Measurements from ENCODE around the gene MIEF2. TPM values are rescaled to one million over a fixed set of nuclear protein-coding genes. Genes with fewer than 3 reads are reported as not detected.

The MIEF2 gene
- total and polyA plus RNA-seq, 11 donors: 18.8 to 46.9 (median 26.7) TPM

DNA sequence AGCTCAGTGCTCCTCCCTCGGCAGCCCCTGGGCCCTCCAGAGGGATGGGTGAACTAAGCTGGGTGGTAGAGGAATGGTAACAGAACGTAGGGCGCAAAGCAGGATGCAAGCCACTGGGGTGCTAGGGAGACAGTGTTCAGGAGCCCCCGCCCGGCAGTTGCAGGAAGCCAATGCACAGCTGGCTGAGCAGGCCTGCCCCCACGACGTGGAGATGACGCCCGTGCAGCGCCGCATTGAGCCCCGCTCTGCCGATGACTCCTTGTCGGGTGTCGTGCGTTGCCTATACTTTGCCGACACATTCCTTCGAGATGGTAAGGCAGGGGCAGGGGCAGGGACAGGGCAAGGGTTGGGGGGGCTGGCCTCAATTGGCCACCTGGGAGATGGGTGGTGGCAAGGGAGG, 22.2 kb upstream of the MIEF2 start:
- intact Hi-C loops (cut with DNase I): no loop called here
- 89 to 93% (median 92%) methylated on average over 18 of the region's 18 CpGs for WGBS, 4 donors

DNA sequence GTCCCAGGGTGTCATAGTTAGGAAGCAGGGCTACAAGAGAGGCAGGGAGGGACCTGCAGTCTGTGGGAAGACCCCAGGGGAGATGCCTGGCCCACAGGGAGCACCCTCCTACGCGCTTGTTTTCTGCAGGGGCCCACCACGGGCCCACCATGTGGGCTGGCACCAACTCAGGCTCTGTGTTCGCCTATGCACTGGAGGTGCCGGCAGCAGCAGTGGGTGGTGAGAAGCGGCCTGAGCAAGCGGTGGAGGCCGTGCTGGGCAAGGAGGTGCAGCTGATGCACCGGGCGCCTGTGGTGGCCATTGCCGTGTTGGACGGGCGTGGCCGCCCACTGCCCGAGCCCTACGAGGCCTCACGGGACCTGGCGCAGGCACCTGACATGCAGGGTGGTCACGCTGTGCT, 20.0 kb upstream of the MIEF2 start:
- no peaks in the 10 kb centered on the region for H3K9me3 ChIP-seq
- 95 to 96% (median 95%) methylated on average over 13 to 19 of the region's 19 CpGs for WGBS, 4 donors
- ATAC-seq: no peak
- no peak for DNase-seq
- H3K4me1 ChIP-seq: peaks cover 0 to 8% (median 0%) of the 10 kb centered on the region in 12 donors
- peaks cover 0 to 74% (median 59%) of the 10 kb centered on the region in 9 donors for H3K36me3 ChIP-seq
- intact Hi-C loops (cut with DNase I): no loop called here
- TF ChIP-seq, protein P1, sequence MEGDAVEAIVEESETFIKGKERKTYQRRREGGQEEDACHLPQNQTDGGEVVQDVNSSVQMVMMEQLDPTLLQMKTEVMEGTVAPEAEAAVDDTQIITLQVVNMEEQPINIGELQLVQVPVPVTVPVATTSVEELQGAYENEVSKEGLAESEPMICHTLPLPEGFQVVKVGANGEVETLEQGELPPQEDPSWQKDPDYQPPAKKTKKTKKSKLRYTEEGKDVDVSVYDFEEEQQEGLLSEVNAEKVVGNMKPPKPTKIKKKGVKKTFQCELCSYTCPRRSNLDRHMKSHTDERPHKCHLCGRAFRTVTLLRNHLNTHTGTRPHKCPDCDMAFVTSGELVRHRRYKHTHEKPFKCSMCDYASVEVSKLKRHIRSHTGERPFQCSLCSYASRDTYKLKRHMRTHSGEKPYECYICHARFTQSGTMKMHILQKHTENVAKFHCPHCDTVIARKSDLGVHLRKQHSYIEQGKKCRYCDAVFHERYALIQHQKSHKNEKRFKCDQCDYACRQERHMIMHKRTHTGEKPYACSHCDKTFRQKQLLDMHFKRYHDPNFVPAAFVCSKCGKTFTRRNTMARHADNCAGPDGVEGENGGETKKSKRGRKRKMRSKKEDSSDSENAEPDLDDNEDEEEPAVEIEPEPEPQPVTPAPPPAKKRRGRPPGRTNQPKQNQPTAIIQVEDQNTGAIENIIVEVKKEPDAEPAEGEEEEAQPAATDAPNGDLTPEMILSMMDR (IDR thresholded peaks at IDR 0.05): no peak
- TF ChIP-seq POLR2A (IDR thresholded peaks at IDR 0.05): no peak
- H3K27ac ChIP-seq: no peak overlapping the region
- H3K27me3 ChIP-seq: no peaks in the 10 kb centered on the region
- H3K4me3 ChIP-seq: no peak overlapping the region

More for the DNA sequence above, 22.2 kb upstream of the MIEF2 start:
- no peak for ATAC-seq
- peaks cover 0 to 8% (median 0%) of the 10 kb centered on the region in 12 donors for H3K4me1 ChIP-seq
- no peaks in the 10 kb centered on the region for H3K27me3 ChIP-seq
- no peak overlapping the region for H3K4me3 ChIP-seq
- no peak overlapping the region for H3K27ac ChIP-seq
- DNase-seq: no peak
- no peaks in the 10 kb centered on the region for H3K9me3 ChIP-seq
- peaks cover 0 to 75% (median 49%) of the 10 kb centered on the region in 9 donors for H3K36me3 ChIP-seq
- no peak for TF ChIP-seq POLR2A (IDR thresholded peaks at IDR 0.05)
- TF ChIP-seq, protein P1 (IDR thresholded peaks at IDR 0.05): no peak

DNA sequence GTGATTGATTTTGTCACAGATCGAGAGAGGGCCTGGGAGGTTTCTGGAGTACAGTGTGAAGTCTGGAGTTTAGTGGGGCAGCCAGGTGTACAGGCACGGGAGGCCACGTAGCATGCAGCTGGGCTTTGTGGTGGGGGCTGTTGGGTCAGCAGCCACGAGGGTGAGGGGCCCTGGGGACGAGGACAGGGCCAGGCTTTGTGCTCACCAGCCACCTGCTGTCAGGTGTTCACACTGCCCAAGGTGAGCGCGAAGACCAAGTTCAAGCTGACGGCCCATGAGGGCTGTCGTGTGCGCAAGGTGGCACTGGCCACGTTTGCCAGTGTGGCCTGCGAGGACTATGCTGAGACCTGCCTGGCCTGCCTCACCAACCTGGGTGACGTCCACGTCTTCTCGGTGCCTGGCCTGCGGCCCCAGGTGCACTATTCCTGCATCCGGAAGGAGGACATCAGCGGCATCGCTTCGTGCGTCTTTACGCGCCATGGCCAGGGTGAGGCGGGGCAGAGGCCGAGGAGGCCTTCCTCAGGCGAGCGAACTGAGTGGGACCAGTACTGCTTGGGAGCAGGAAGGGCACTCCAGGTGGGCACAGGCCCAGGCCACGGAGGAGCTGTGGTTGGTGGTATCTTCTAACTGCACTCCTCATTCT, 19.1 kb upstream of the MIEF2 start:
- Histone ChIP-seq H3K4me1 (peaks cover 0 to 8% (median 0%) of the 10 kb centered on the region in 12 donors), H3K9me3 (no peaks in the 10 kb centered on the region), H3K27me3 (no peaks in the 10 kb centered on the region), H3K36me3 (peaks cover 0 to 74% (median 60%) of the 10 kb centered on the region in 9 donors), H3K27ac (no peak overlapping the region), H3K4me3 (no peak overlapping the region)
- no peak for DNase-seq
- 89 to 92% (median 90%) methylated on average over 26 to 28 of the region's 28 CpGs for WGBS, 4 donors
- TF ChIP-seq, protein P1 (IDR thresholded peaks at IDR 0.05): no peak
- no peak for TF ChIP-seq POLR2A (IDR thresholded peaks at IDR 0.05)
- ATAC-seq: no peak
- intact Hi-C loops (cut with DNase I): no loop called here

DNA sequence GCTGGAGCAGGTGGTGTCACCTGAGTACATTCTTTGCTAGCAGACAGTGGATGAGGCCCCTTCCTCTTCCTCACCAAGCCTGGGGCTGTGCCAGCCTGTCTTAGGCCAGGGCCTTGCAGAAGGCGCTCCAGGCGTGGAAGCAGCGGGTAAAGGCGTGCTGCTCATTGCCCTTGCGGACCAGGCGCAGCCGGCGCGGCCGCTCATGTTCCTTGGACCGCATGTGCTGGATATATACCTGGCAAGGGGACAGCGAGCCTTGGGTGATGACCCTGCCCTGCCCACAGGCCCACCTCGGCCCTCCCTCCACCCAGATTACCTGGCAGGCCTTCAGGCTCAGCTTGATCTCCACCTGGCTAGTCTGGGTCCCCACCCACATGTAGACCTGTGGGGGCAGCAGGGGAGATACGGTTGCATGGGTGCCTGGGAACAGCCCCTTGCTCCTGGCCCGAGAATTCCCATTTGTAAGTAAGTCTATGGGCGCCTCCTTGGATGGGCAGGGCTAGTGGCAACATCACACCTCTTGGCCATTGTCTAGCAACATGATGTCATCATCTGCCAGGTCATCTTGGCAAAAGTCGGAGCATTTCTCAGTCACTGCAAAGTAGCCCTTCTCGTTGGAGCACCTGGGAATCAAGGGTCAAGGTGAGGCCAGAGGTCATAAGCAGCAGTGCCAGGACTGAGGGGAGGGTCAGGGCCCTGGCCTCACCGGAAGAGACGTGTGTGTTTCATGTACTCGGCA, 15.3 kb upstream of the MIEF2 start:
- DNase-seq: no peak
- no peak overlapping the region for H3K4me3 ChIP-seq
- no peak overlapping the region for H3K27ac ChIP-seq
- no peaks in the 10 kb centered on the region for H3K9me3 ChIP-seq
- peaks cover 0 to 96% (median 84%) of the 10 kb centered on the region in 9 donors for H3K36me3 ChIP-seq
- ATAC-seq: no peak
- H3K4me1 ChIP-seq: peaks cover 0 to 28% (median 23%) of the 10 kb centered on the region in 12 donors
- intact Hi-C loops (cut with DNase I): no loop called here
- WGBS, 4 donors: 90 to 92% (median 91%) methylated on average over 5 to 21 of the region's 21 CpGs
- no peaks in the 10 kb centered on the region for H3K27me3 ChIP-seq
- TF ChIP-seq, protein P1 (IDR thresholded peaks at IDR 0.05): no peak
- no peak for TF ChIP-seq POLR2A (IDR thresholded peaks at IDR 0.05)
